Stomach (tissue), 9 donors: Measurements from ENCODE around the gene PCDHGA9. TPM values are rescaled to one million over a fixed set of nuclear protein-coding genes. Genes with fewer than 3 reads are reported as not detected.
A peak's percentile ranks its signal among the peaks of the same experiment; 100 is the strongest.
"Not testable (repeated sequence)": the region's sequence is repeated elsewhere in the genome, so short reads cannot be mapped to it uniquely, and the experiment has no call there.

ENCODE experiments used
- DNase-seq, 2 donors: peaks; one replicate each; pipeline versions ENCODE4 v3.0.0 to v3.0.0-alpha.2; 2013 to 2019
- H3K27ac ChIP-seq, 5 donors: fragments of 200-600 bp in 4 of 5; sonication (generic) in 4 of 5; one replicate each; pipeline ENCODE4 v1.5.1; 2013 to 2019; ENCODE audit warnings: mild to moderate bottlenecking in 1 of 5, moderate library complexity in 1 of 5
- H3K27me3 ChIP-seq, 3 donors: fragments of 200-600 bp; sonication (generic); one replicate each; pipeline ENCODE4 v1.5.1; 2017 to 2019; ENCODE audit warnings: mixed run types in 1 of 3
- H3K36me3 ChIP-seq, 4 donors: fragments of 200-600 bp; sonication (generic); 1 replicate in 3 of 4; 2 replicates in 1 of 4; pipeline ENCODE4 v1.5.1; 2016 to 2019
- H3K4me1 ChIP-seq, 4 donors: fragments of 200-600 bp; sonication (generic); one replicate each; pipeline ENCODE4 v1.5.1; 2016 to 2019
- H3K4me3 ChIP-seq, 4 donors: fragments of 200-600 bp; sonication (generic) in 3 of 4; one replicate each; pipeline ENCODE4 v1.5.1; 2016 to 2019; ENCODE audit warnings: mild to moderate bottlenecking in 1 of 4
- H3K9me3 ChIP-seq, 4 donors: fragments of 200-600 bp; sonication (generic); one replicate each; pipeline ENCODE4 v1.5.1; 2016 to 2019
- EP300 ChIP-seq: sonication (generic); formaldehyde crosslinking; IDR thresholded peaks from one replicate; pipeline ENCODE4 v1.6.1; 2017; ENCODE audit warnings: antibody characterized with exemption
- POLR2A ChIP-seq, 4 donors: fragments of 450-650 bp; IDR thresholded peaks; one replicate each; pipeline ENCODE4 v1.6.1; 2016; ENCODE audit warnings: antibody characterized with exemption in 4 of 4, control low read depth in 2 of 4, mild to moderate bottlenecking in 1 of 4, moderate library complexity in 1 of 4
- POLR2AphosphoS5 ChIP-seq, 3 donors: sonication (generic); formaldehyde crosslinking; IDR thresholded peaks; one replicate each; pipeline ENCODE4 v1.6.1; 2016; ENCODE audit warnings: antibody characterized with exemption in 3 of 3
- WGBS, 5 donors: extraction: QIAGEN DNeasy Blood & Tissue Kit in 3 of 5; methylation state at CpG; one replicate each; pipeline versions ENCODE4 v1.1.5 to v1.1.7; 2013 to 2018; 5-methylcytosine and 5-hydroxymethylcytosine counted together
- intact Hi-C: fragments of 100-400 bp; cut with DNase I; formaldehyde crosslinking; loops from one replicate; pipeline ENCODE4 v1.15.1; 2023; ENCODE audit warnings: low total_unique reads
- polyA plus RNA-seq, 3 donors: library from polyadenylated mRNA; stranded (reverse); fragments of 200-250 nt; gene quantifications; one replicate each; pipeline ENCODE4 v1.2.3, GENCODE V29; 2013
- total RNA-seq, 5 donors: library from RNA; depleted of rRNA; stranded (reverse); fragments of >200 nt; gene quantifications; one replicate each; pipeline versions ENCODE4 v1.1.0 to v1.2.3, GENCODE V29; 2014 to 2016
- TF ChIP-seq, protein P1 (sequence below), 7 experiments: fragments of 450-650 bp in 4 of 7; fragments of 200-600 bp in 3 of 7; sonication (generic) in 3 of 7; IDR thresholded peaks; one replicate each; pipeline ENCODE4 v1.5.1; 2016 to 2019; ENCODE audit warnings: antibody characterized with exemption in 7 of 7, control low read depth in 2 of 7, mild to moderate bottlenecking in 1 of 7
- donor health status: healthy with polysubstance abuse.
- donor health status: Bipolar disorder and iron deficiency.
- donor health status: healthy.

PCDHGA9 gene
- total and polyA plus RNA-seq, 8 donors, result 0.13 to 10.1 (median 2.0) TPM; not detected in 2

DNA sequence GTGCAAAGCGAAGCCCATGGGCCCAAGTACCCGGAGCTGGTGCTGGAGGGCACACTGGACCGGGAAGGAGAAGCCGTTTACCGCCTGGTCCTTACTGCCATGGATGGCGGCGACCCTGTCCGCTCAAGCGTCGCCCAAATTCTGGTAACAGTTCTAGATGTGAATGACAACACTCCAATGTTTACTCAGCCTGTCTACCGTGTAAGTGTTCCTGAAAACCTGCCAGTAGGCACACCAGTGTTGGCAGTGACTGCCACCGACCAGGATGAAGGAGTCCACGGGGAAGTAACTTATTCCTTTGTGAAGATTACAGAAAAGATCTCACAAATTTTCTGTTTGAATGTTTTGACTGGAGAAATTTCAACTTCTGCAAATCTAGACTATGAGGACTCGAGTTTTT is 28.0 kb upstream of the PCDHGA9 start:
- H3K4me3 ChIP-seq, result no peak overlapping the region
- intact Hi-C loops, result no loop called here
- no peak for DNase-seq
- peaks cover 54 to 100% (median 89%) of the 10 kb centered on the region in 4 donors for H3K9me3 ChIP-seq
- no peak overlapping the region for H3K27ac ChIP-seq
- H3K4me1 ChIP-seq, result no peaks in the 10 kb centered on the region
- H3K27me3 ChIP-seq, result peaks cover 0 to 73% (median 22%) of the 10 kb centered on the region in 3 donors
- H3K36me3 ChIP-seq, result peaks cover 0 to 11% (median 0%) of the 10 kb centered on the region in 4 donors
- TF ChIP-seq, protein P1, sequence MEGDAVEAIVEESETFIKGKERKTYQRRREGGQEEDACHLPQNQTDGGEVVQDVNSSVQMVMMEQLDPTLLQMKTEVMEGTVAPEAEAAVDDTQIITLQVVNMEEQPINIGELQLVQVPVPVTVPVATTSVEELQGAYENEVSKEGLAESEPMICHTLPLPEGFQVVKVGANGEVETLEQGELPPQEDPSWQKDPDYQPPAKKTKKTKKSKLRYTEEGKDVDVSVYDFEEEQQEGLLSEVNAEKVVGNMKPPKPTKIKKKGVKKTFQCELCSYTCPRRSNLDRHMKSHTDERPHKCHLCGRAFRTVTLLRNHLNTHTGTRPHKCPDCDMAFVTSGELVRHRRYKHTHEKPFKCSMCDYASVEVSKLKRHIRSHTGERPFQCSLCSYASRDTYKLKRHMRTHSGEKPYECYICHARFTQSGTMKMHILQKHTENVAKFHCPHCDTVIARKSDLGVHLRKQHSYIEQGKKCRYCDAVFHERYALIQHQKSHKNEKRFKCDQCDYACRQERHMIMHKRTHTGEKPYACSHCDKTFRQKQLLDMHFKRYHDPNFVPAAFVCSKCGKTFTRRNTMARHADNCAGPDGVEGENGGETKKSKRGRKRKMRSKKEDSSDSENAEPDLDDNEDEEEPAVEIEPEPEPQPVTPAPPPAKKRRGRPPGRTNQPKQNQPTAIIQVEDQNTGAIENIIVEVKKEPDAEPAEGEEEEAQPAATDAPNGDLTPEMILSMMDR (IDR thresholded peaks at IDR 0.05), result no peak
- TF ChIP-seq POLR2AphosphoS5 (IDR thresholded peaks at IDR 0.05) (no peak), POLR2A (IDR thresholded peaks at IDR 0.05) (no peak), EP300 (no peak)
- 53 to 69% (median 56%) methylated on average over 13 to 14 of the region's 14 CpGs for WGBS, 5 donors

DNA sequence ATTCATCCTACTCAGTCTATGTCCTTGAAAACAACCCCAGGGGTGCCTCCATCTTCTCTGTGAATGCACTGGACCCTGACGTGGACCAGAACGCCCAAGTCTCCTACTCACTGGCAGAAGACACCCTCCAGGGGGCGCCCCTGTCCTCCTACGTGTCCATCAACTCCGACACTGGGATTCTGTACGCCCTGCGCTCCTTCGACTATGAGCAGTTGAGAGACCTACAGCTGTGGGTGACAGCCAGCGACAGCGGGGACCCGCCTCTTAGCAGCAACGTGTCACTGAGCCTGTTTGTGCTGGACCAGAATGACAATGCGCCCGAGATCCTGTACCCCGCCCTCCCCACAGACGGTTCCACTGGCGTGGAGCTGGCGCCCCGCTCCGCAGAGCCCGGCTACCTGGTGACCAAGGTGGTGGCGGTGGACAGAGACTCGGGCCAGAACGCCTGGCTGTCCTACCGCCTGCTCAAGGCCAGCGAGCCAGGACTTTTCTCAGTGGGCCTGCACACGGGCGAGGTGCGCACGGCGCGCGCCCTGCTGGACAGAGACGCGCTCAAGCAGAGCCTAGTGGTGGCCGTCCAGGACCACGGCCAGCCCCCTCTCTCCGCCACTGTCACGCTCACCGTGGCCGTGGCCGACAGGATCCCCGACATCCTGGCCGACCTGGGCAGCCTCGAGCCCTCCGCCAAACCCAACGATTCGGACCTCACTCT is 27.0 kb upstream of the PCDHGA9 start:
- DNase-seq, H3K27ac ChIP-seq, intact Hi-C loops, H3K4me1 ChIP-seq, H3K4me3 ChIP-seq: not testable (repeated sequence)
- peaks cover 51 to 99% (median 87%) of the 10 kb centered on the region in 4 donors for H3K9me3 ChIP-seq
- 37 to 57% (median 46%) methylated on average over 18 to 40 of the region's 48 CpGs for WGBS, 5 donors
- peaks cover 0 to 67% (median 16%) of the 10 kb centered on the region in 3 donors for H3K27me3 ChIP-seq
- peaks cover 0 to 11% (median 0%) of the 10 kb centered on the region in 4 donors for H3K36me3 ChIP-seq

DNA sequence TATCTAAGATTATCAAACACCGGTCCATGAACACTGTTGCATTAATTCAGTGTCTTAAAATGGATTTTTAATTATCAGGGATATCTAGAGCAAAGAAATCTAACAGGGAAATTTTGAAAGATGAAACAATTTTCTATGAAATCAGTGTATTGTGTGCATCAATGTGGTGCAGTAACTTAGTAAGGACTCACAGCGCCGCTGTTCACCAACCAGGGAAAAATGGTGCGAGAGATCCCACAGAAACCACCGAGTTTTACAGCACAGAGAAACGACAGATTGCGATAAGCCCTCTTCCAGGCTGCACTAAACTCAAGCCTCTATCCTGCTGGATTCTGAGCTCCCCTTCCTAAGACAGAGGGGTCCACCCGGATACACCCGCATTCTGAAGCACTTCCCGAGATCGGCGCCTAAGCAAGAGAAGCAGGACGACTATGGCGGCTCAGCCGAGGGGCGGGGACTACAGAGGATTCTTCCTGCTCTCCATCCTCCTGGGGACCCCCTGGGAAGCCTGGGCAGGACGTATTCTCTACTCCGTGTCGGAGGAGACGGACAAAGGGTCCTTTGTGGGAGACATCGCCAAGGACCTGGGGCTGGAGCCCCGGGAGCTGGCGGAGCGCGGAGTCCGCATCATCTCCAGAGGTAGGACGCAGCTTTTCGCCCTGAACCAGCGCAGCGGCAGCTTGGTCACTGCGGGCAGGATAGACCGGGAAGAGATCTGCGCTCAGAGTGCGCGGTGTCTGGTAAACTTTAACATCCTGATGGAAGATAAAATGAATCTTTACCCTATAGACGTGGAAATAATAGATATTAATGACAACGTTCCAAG is 19.9 kb upstream of the PCDHGA9 start, which contains the start of gene PCDHGA7:
Gene PCDHGA7 (plus strand): TSS at position 274 of the 826 bp plus-strand sequence. CDS start 158 bp downstream, at position 432.
- Histone ChIP-seq H3K9me3 (peaks cover 34 to 99% (median 88%) of the 10 kb centered on the region in 4 donors), H3K4me3 (peak within 1 kb of the TSS in 2 of 4 donors; percentile 8 to 16), H3K36me3 (no peaks in the 10 kb centered on the region), H3K4me1 (no peaks in the 10 kb centered on the region), H3K27ac (no peak within 1 kb of the TSS), H3K27me3 (peaks cover 0 to 70% (median 5%) of the 10 kb centered on the region in 3 donors)
- no peak for TF ChIP-seq POLR2A (IDR thresholded peaks at IDR 0.05)
- TF ChIP-seq POLR2AphosphoS5 (IDR thresholded peaks at IDR 0.05), result no peak
- TF ChIP-seq, protein P1 (IDR thresholded peaks at IDR 0.05), result no peak
- no peak for TF ChIP-seq EP300
- no peak for DNase-seq
- 13 to 20% (median 18%) methylated on average over 31 to 37 of the region's 37 CpGs for WGBS, 5 donors
- intact Hi-C loops, result no loop called here

DNA sequence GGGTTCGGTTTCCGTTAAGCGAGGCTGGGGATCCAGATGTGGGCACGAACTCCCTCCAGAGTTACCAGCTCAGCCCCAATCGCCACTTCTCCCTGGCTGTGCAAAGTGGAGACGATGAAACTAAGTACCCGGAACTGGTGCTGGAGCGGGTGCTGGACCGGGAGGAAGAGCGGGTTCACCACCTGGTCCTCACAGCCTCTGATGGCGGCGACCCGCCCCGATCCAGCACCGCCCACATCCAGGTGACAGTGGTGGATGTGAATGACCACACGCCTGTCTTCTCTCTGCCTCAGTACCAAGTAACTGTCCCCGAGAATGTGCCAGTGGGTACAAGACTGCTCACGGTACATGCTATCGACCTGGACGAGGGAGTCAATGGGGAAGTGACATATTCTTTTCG is 19.2 kb upstream of the PCDHGA9 start:
- WGBS, 5 donors, result 33 to 55% (median 36%) methylated on average over 14 to 21 of the region's 21 CpGs
- intact Hi-C loops, result no loop called here
- Histone ChIP-seq H3K36me3 (no peaks in the 10 kb centered on the region), H3K4me1 (no peaks in the 10 kb centered on the region), H3K4me3 (peak overlapping the region in 1 of 4 donors; percentile 8), H3K27me3 (peaks cover 0 to 66% (median 5%) of the 10 kb centered on the region in 3 donors), H3K9me3 (peaks cover 35 to 95% (median 85%) of the 10 kb centered on the region in 4 donors), H3K27ac (no peak overlapping the region)
- no peak for DNase-seq
- no peak for TF ChIP-seq POLR2A (IDR thresholded peaks at IDR 0.05)
- TF ChIP-seq, protein P1 (IDR thresholded peaks at IDR 0.05), result no peak
- no peak for TF ChIP-seq EP300
- TF ChIP-seq POLR2AphosphoS5 (IDR thresholded peaks at IDR 0.05), result no peak
